HG03045 (cell line): Measurements from ENCODE around the gene GLMN.
"Not testable (repeated sequence)": the region's sequence is repeated elsewhere in the genome, so short reads cannot be mapped to it uniquely, and the experiment has no call there.

ENCODE experiments used
- ATAC-seq: cut with Tn5 transposase; IDR thresholded peaks from one replicate; pipeline ENCODE4 v1.9.1; 2021; ENCODE audit warnings: mild to moderate bottlenecking, moderate library complexity; ENCODE audit not compliant: unreplicated experiment

GLMN gene

GRCh38 chr1:92301021-92301420 lies 2.2 kb upstream of the GLMN start:
- no peak for ATAC-seq

GRCh38 chr1:92299477-92300150 lies 827 bp upstream of the GLMN start:
- ATAC-seq, result no peak

GRCh38 chr1:92298213-92298572 lies 594 bp downstream of the GLMN start:
- no peak for ATAC-seq

- ATAC-seq, result no peak
Observed at GRCh38 chr1:92291372-92291999, 7.3 kb downstream of the GLMN start.

GRCh38 chr1:92281411-92281810 lies 17.4 kb downstream of the GLMN start:
- ATAC-seq, result not testable (repeated sequence)

GRCh38 chr1:92279781-92280180 lies 19.0 kb downstream of the GLMN start:
- not testable (repeated sequence) for ATAC-seq

GRCh38 chr1:92277105-92277723 lies 21.6 kb downstream of the GLMN start:
- ATAC-seq, result no peak

- no peak for ATAC-seq
Observed at GRCh38 chr1:92276082-92276481, 22.7 kb downstream of the GLMN start.

GRCh38 chr1:92274939-92275338 lies 23.8 kb downstream of the GLMN start:
- no peak for ATAC-seq

GRCh38 chr1:92273039-92273438 lies 25.7 kb downstream of the GLMN start:
- no peak for ATAC-seq

- no peak for ATAC-seq
Observed at GRCh38 chr1:92262516-92262915, 36.3 kb downstream of the GLMN start.

- no peak for ATAC-seq
Observed at GRCh38 chr1:92259350-92259749, 39.4 kb downstream of the GLMN start.

GRCh38 chr1:92254714-92255113 lies 44.1 kb downstream of the GLMN start:
- ATAC-seq, result not testable (repeated sequence)

- no peak for ATAC-seq
Observed at GRCh38 chr1:92244376-92244775, 54.4 kb downstream of the GLMN start.

- ATAC-seq, result no peak
Observed at GRCh38 chr1:92240034-92240433, 58.8 kb downstream of the GLMN start.

- no peak for ATAC-seq
Observed at GRCh38 chr1:92230736-92231135, 68.1 kb downstream of the GLMN start.

- ATAC-seq, result no peak
Observed at GRCh38 chr1:92228401-92228800, 70.4 kb downstream of the GLMN start.

- ATAC-seq, result no peak
Observed at GRCh38 chr1:92219028-92219427, 79.8 kb downstream of the GLMN start.

GRCh38 chr1:92218559-92218958 lies 80.2 kb downstream of the GLMN start:
- ATAC-seq, result no peak

GRCh38 chr1:92217721-92218120 lies 81.1 kb downstream of the GLMN start, which contains the start of gene C1orf146:
C1orf146 (plus strand) TSS chr1:92217915; CDS start chr1:92231421, 13,506 bp downstream.
- ATAC-seq, result no peak

- ATAC-seq, result no peak
Observed at GRCh38 chr1:92211166-92211565, 87.6 kb downstream of the GLMN start.

GRCh38 chr1:92210701-92211100 lies 88.1 kb downstream of the GLMN start:
- ATAC-seq, result no peak
